ENCODE results near the gene SHANK1. TPM values are rescaled to one million over a fixed set of nuclear protein-coding genes. Genes with fewer than 3 reads are reported as not detected.

Gene SHANK1
- total RNA-seq, 6 donors from 2014 or later = 0.40 to 0.54 TPM; not detected in 4

DNA sequence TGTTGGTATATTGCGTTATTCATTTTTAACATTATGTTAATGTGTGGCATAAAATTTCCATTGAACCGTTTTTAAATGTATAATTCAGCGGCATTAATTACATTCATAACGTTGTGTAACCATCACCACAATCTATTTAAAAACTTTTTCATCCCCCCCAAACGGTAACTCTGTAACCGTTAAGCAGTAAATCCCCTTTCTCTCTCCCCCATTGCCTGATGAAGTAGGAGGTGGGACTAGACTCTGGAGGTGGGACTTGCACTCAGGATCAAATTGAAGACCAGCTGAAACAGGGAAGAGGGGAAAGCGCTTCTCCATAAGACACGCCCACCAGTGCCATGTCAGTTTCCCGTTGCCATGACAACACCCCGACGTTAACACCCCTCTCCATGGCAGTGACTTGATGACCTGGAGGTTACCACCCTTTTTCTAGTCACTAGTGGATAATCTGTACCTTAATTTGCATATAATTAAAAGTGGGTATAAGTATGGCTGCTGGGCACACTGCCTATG is 20.4 kb upstream of the SHANK1 start:
- H3K27ac ChIP-seq = no peak overlapping the region
- no peaks in the 10 kb centered on the region for H3K4me1 ChIP-seq
- H3K36me3 ChIP-seq = no peaks in the 10 kb centered on the region
- WGBS, 2 donors = 59 to 62% methylated on average over 11 of the region's 11 CpGs
- DNase-seq (no peak), ATAC-seq (ENCODE audit: low FRiP score in 2 of 2) (no peak)
- no peaks in the 10 kb centered on the region for H3K27me3 ChIP-seq
- no peaks in the 10 kb centered on the region for H3K9me3 ChIP-seq
- no peak for TF ChIP-seq POLR2AphosphoS5 (IDR thresholded peaks at IDR 0.05)
- TF ChIP-seq, protein P1, sequence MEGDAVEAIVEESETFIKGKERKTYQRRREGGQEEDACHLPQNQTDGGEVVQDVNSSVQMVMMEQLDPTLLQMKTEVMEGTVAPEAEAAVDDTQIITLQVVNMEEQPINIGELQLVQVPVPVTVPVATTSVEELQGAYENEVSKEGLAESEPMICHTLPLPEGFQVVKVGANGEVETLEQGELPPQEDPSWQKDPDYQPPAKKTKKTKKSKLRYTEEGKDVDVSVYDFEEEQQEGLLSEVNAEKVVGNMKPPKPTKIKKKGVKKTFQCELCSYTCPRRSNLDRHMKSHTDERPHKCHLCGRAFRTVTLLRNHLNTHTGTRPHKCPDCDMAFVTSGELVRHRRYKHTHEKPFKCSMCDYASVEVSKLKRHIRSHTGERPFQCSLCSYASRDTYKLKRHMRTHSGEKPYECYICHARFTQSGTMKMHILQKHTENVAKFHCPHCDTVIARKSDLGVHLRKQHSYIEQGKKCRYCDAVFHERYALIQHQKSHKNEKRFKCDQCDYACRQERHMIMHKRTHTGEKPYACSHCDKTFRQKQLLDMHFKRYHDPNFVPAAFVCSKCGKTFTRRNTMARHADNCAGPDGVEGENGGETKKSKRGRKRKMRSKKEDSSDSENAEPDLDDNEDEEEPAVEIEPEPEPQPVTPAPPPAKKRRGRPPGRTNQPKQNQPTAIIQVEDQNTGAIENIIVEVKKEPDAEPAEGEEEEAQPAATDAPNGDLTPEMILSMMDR (IDR thresholded peaks at IDR 0.05) = no peak
- no peak for TF ChIP-seq EP300 (IDR thresholded peaks at IDR 0.05)
- TF ChIP-seq POLR2A (IDR thresholded peaks at IDR 0.05) = no peak
- no peak overlapping the region for H3K4me3 ChIP-seq

DNA sequence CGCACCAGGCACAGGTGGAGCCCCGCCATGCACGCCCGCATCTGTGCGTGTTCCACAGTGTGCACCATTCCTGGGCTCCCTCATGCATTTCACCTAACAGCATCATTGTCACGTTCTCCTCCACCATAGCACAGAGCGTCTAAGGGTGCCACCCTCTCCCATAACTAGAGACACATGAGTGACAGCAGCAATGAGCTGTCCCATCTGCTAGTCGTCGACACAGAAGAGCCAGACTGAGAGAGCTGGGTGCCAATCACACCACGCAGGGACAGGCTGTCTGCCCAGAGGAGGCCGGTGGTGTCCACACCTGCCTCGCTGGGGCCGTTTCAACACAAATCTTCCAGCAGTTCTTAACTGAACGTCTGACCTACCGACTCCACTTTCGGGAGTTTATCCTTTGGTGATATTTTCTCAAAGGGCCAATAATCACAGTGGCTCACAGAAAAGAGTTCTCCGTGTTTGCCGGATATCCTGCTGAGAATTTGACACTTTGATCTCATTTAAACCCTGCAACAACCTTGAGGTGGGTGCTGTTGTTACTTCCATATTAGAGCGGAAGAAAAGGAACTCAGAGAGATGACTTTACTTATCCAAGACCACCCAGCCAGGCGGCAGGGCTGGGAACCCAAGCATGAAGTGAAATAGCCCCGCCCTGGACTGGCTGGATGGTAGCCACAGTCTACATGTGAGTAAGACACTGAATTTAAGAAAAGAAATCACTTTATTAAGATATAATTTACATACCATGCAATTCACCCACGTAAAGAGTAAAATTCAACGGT is 19.7 kb upstream of the SHANK1 start:
- DNase-seq = no peak
- 81 to 82% methylated on average over 23 of the region's 23 CpGs for WGBS, 2 donors
- Histone ChIP-seq H3K9me3 (no peaks in the 10 kb centered on the region), H3K4me3 (no peak overlapping the region), H3K36me3 (no peaks in the 10 kb centered on the region), H3K27me3 (no peaks in the 10 kb centered on the region), H3K27ac (no peak overlapping the region), H3K4me1 (no peaks in the 10 kb centered on the region)
- ATAC-seq (ENCODE audit: low FRiP score in 2 of 2) = peak in 1 of 2 donors; percentile 31
- TF ChIP-seq, protein P1 (IDR thresholded peaks at IDR 0.05) = no peak
- TF ChIP-seq POLR2AphosphoS5 (IDR thresholded peaks at IDR 0.05) (no peak), POLR2A (IDR thresholded peaks at IDR 0.05) (no peak), EP300 (IDR thresholded peaks at IDR 0.05) (no peak)

DNA sequence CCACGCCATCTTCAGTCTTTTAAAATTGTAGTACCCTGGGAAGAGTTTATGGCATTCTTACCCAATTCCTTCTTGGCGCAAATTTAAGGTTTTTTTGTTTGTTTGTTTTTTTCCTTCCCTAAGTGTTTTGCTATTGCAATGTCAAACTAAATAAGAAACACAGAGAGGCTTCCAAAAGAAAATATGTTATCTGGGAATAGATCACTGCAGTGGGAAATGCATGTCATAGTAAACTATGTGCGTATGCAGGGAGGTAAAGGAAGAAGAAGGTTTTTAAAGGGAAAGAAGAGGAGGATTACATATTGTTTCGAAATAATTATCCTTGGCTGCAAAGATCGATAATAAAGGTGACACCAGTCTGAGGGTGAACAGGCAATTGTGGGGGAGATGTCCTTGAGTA is 16.7 kb upstream of the SHANK1 start:
- Histone ChIP-seq H3K27me3 (no peaks in the 10 kb centered on the region), H3K36me3 (no peaks in the 10 kb centered on the region), H3K27ac (no peak overlapping the region), H3K4me3 (no peak overlapping the region), H3K9me3 (no peaks in the 10 kb centered on the region), H3K4me1 (no peaks in the 10 kb centered on the region)
- ATAC-seq (ENCODE audit: low FRiP score in 2 of 2) (no peak), DNase-seq (no peak)
- TF ChIP-seq POLR2A (IDR thresholded peaks at IDR 0.05) (no peak), EP300 (IDR thresholded peaks at IDR 0.05) (no peak), POLR2AphosphoS5 (IDR thresholded peaks at IDR 0.05) (no peak)
- TF ChIP-seq, protein P1 (IDR thresholded peaks at IDR 0.05) = no peak
- 57 to 69% methylated on average over 5 of the region's 5 CpGs for WGBS, 2 donors

DNA sequence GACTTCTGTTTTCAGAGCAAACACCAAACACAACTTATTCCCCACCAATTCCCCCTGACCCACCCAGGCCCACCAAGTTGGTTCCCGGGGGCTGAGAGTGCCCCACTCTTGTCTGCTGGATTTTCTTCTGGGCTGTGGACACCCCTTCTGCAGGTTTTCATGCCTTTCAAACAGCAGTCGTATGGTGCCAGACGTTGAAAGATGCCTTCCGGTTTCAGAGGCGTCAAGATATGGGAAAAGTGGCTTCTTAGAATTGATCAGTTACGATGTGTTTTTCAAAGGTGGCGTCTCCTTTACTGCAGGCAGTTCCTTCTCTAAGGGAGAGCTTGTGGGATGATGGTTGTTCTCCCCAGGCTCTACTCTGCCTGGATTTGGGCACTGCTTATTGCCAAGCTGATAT is 16.3 kb upstream of the SHANK1 start:
- 51 to 63% methylated on average over 7 of the region's 7 CpGs for WGBS, 2 donors
- DNase-seq (no peak), ATAC-seq (ENCODE audit: low FRiP score in 2 of 2) (no peak)
- no peaks in the 10 kb centered on the region for H3K27me3 ChIP-seq
- H3K27ac ChIP-seq = no peak overlapping the region
- no peaks in the 10 kb centered on the region for H3K4me1 ChIP-seq
- TF ChIP-seq EP300 (IDR thresholded peaks at IDR 0.05) (no peak), POLR2AphosphoS5 (IDR thresholded peaks at IDR 0.05) (no peak), POLR2A (IDR thresholded peaks at IDR 0.05) (no peak)
- TF ChIP-seq, protein P1 (IDR thresholded peaks at IDR 0.05) = no peak
- no peaks in the 10 kb centered on the region for H3K36me3 ChIP-seq
- no peaks in the 10 kb centered on the region for H3K9me3 ChIP-seq
- H3K4me3 ChIP-seq = no peak overlapping the region

DNA sequence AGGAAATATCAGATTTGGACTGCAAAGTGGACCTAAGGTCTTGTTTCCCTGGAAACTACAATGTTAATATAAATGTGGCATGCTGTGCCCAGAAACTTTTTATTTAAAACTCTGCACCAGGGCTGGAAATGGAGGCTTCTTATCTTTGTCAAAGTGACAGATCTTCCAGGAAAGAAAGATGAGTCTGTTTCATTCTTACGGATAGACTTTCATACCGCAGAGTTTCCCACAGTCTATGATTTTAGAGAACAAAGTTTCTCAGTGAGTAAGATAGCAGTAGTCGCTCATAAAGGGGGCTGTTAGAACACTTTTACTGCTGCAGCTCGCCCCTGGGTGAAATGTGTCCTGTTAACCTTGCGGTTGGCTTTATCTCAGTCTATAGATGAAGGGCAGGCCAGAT is 10.3 kb upstream of the SHANK1 start:
- H3K4me3 ChIP-seq = no peak overlapping the region
- peaks cover 9 to 13% (median 12%) of the 10 kb centered on the region in 4 donors for H3K4me1 ChIP-seq
- WGBS, 2 donors = 78% methylated on average over 5 of the region's 5 CpGs
- no peaks in the 10 kb centered on the region for H3K9me3 ChIP-seq
- DNase-seq = no peak
- no peak overlapping the region for H3K27ac ChIP-seq
- ATAC-seq (ENCODE audit: low FRiP score in 2 of 2) = no peak
- no peaks in the 10 kb centered on the region for H3K36me3 ChIP-seq
- TF ChIP-seq POLR2AphosphoS5 (IDR thresholded peaks at IDR 0.05) = no peak
- no peak for TF ChIP-seq POLR2A (IDR thresholded peaks at IDR 0.05)
- no peak for TF ChIP-seq EP300 (IDR thresholded peaks at IDR 0.05)
- TF ChIP-seq, protein P1 (IDR thresholded peaks at IDR 0.05) = no peak
- H3K27me3 ChIP-seq = no peaks in the 10 kb centered on the region

Measured in upper lobe of left lung (tissue), 6 donors.